Measurements from ENCODE around the gene ZNF740. TPM values are rescaled to one million over a fixed set of nuclear protein-coding genes. Genes with fewer than 3 reads are reported as not detected.
"Not testable (repeated sequence)": the region's sequence is repeated elsewhere in the genome, so short reads cannot be mapped to it uniquely, and the experiment has no call there.

The ZNF740 gene
- polyA plus RNA-seq, 1 donor = 27.9 TPM

GRCh38 chr12:53173085-53173715, 7.3 kb upstream of the ZNF740 start:
- no peak for DNase-seq (ENCODE audit: low read depth)

- DNase-seq (ENCODE audit: low read depth) = no peak
Measured at GRCh38 chr12:53174881-53175491, 5.5 kb upstream of the ZNF740 start.

- no peak for DNase-seq (ENCODE audit: low read depth)
Measured at GRCh38 chr12:53176750-53177149, 3.8 kb upstream of the ZNF740 start.

GRCh38 chr12:53177447-53177846, 3.1 kb upstream of the ZNF740 start:
- not testable (repeated sequence) for DNase-seq (ENCODE audit: low read depth)

- not testable (repeated sequence) for DNase-seq (ENCODE audit: low read depth)
Measured at GRCh38 chr12:53178803-53179202, 1.7 kb upstream of the ZNF740 start.

- no peak for DNase-seq (ENCODE audit: low read depth)
Measured at GRCh38 chr12:53179687-53180219, 769 bp upstream of the ZNF740 start.

GRCh38 chr12:53180931-53181645, 566 bp downstream of the ZNF740 start:
- DNase-seq (ENCODE audit: low read depth) = no peak

- no peak for DNase-seq (ENCODE audit: low read depth)
Measured at GRCh38 chr12:53181935-53182334, 1.4 kb downstream of the ZNF740 start.

- no peak for DNase-seq (ENCODE audit: low read depth)
Measured at GRCh38 chr12:53182903-53183302, 2.4 kb downstream of the ZNF740 start.

- DNase-seq (ENCODE audit: low read depth) = no peak
Measured at GRCh38 chr12:53184828-53185227, 4.3 kb downstream of the ZNF740 start.

GRCh38 chr12:53185582-53186153, 5.1 kb downstream of the ZNF740 start:
- no peak for DNase-seq (ENCODE audit: low read depth)

- DNase-seq (ENCODE audit: low read depth) = no peak
Measured at GRCh38 chr12:53186745-53187144, 6.2 kb downstream of the ZNF740 start.

- no peak for DNase-seq (ENCODE audit: low read depth)
Measured at GRCh38 chr12:53187145-53187899, 6.8 kb downstream of the ZNF740 start.

GRCh38 chr12:53190108-53190729, 9.7 kb downstream of the ZNF740 start:
- no peak for DNase-seq (ENCODE audit: low read depth)

GRCh38 chr12:53191096-53191884, 10.8 kb downstream of the ZNF740 start:
- no peak for DNase-seq (ENCODE audit: low read depth)

GRCh38 chr12:53191885-53192530, 11.5 kb downstream of the ZNF740 start:
- no peak for DNase-seq (ENCODE audit: low read depth)

- no peak for DNase-seq (ENCODE audit: low read depth)
Measured at GRCh38 chr12:53192531-53193021, 12.1 kb downstream of the ZNF740 start.

GRCh38 chr12:53193040-53193439, 12.5 kb downstream of the ZNF740 start:
- no peak for DNase-seq (ENCODE audit: low read depth)

- no peak for DNase-seq (ENCODE audit: low read depth)
Measured at GRCh38 chr12:53193985-53194716, 13.6 kb downstream of the ZNF740 start.

Data from forelimb muscle (tissue), 1 donor.